ENCODE results near the gene NRIP1.

Gene NRIP1

DNA sequence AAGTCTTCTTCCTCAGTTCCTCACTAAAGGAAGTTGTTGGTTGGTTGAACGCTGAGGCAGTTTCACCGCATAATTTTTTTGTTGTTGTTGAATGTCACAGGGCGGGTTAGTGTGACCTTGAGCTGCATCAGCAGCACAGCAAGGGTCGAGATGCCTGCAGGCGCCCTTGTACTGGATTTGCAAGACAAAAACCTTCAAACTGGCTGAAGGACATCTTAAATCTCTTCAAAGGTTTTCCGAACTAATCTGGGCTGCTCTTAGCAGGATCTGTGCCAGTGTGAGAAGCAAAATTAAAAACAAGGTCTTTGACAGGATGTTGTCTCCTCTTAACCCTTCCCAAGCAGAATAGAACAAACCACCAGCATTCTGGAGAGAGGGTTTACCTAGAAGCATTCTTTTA, 59.4 kb downstream of the NRIP1 start:
- no peak for DNase-seq

DNA sequence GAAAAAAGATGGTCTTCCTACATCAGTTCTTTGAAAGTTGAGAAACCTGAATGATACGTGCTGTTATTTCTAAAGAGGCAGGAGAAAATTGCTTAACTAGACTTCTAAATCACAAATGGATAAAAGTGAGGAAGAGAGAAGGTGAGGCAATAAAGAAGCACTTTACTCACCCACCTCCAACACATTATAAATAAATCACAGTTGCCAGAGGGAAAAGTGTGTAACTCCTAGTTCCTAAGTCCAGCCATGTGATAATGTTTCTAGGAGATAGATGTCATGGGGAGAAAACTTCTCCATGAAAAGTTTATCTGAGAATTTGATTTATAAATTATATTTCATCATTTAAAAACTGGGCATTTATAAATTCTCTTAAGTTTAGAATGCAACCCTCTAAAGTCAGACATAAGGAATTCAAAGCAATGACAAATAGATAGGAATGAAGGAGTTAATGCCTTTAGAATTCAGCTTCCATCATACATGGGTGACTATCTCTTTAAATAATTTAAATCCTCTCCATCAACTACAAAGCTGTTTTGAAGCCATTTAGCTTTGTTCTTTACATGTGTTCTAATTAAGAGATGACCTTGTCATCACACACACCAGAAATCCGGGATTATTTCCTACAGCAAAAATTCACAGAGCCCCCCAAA, 60.0 kb downstream of the NRIP1 start:
- DNase-seq, result no peak

DNA sequence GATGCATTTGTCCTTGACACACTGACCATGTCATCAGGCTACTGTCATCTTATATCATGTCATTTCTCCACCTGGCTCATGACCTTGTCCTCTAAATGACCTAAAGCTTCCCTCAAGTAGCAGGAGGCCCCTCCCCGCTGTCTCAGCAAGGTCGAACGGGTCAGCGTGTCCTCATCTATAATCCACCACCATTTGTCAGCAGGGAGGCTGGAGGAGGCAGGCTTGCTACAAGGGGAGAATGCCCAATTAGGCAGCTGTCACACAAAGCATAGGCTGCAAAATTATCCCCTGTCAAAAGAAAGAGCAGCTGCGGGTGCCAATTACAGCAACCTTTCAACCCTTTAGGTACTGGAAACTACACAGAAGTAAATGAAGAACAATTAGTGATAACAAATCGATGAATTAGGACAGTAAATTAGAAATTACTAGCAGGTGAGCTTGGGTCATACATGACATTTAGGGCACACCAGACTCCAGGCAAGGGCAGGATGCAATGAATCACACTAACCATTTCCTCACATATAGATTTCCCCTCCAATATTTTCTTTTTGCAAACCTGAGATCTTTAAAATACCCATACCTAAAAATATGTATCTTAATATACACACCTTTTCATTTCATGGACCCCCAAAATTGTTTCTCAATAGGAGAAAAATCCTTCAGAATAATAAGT, 61.2 kb downstream of the NRIP1 start:
- DNase-seq, result no peak

DNA sequence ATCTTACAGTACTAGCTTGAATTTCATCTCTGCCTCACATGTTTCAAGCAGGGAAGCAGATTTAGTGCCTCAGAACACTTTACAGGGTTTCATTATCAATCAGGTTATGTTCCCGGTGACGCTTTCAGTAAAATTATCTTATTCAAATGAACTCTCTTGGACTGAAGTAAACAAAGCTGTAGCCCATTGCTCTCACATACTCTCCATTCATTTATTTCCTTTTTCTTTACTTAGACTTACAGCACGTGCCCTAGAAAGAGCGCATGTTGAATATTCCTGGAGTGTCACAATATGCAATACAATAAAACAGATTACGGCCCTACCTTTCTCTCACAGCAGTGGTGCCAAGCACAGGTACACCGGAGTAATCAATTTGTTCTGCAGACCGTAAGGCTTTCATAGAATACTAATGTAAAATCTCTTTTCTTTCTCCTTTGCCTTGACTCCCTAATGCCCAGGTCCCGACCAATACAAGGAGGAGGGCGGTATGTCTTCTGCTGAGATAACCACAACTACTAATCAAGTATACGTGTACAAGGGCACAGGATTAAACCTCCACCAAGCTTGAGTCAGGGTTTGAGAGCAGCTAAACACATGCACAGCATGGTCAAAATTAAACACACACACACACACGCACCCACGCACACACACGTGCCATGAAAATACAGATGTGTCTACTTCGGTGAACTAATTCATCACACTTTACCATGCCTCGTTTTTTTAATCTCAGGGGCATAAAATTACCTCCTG, 62.8 kb downstream of the NRIP1 start:
- no peak for DNase-seq

DNA sequence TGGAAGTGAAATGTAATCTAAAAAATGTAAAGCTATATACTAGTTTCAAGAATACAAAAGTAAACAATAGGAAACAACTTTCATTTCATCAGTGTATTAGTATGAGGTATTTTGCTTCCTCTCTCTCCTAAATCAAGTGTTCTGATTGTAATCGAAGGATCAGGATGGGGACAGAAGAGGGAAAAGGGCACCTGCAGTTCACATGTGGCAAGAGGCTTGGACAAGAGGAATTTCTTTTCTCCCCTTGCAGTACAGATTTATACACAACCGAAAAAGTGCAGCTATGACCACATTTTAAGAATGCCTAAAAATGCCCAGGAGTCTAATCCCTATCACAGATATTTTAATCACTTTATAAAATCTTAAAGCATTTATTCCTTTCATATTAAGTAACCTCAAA, 63.7 kb downstream of the NRIP1 start:
- no peak for DNase-seq

DNA sequence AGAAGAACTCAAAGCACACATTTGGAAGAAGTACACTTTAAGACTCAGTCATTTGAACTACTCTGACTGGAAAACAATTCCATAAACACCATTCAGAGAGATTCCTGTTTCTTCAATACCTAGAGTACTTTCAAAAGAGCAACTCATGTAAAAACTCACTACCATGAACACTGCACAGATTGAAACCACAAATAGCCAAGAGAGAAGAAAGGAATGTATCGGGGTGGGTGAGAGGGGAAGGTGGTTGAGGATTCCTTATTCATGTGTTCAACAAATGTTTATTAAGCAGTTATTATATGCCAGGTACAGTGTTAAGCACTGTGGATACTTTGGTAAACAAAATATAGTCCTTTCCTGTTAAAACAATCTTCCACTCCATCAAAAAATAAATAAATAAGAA, 64.7 kb downstream of the NRIP1 start:
- DNase-seq, result no peak

DNA sequence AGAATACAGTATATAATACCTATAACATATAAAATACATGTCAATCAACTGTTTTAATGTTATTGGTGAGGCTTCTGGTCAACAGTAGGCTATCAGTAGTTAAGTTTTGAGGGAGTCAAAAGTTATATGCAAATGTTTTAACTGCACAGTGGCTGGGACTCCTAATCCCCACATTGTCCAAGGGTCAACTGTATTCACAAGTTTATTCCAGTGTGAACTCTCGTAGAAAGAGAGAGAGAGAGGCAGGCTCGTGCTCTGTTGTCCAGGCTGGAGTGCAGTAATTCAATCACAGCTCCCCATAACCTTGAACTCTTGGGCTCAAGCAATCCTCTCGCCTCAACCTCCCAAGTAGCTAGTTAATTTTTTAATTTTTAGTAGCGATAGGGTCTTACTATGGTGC, 66.0 kb downstream of the NRIP1 start:
- no peak for DNase-seq

DNA sequence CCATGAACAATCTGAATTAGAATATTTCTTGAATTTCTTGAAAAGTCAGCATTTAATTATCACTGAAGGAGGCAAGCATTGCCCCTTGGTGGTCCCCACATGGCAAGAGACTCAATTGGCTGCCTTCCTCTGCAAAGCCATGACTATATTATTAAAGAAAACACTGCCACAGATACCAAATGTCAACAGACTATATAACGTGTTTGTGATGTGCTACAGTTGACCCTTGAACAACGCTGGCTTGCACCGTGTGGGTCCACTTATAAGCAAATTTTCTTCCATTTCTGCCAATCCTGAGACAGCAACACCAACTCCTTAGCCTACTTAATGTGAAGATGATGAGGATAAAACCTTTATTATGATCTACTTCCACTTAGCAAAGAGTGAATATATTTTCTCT, 66.5 kb downstream of the NRIP1 start:
- no peak for DNase-seq

DNA sequence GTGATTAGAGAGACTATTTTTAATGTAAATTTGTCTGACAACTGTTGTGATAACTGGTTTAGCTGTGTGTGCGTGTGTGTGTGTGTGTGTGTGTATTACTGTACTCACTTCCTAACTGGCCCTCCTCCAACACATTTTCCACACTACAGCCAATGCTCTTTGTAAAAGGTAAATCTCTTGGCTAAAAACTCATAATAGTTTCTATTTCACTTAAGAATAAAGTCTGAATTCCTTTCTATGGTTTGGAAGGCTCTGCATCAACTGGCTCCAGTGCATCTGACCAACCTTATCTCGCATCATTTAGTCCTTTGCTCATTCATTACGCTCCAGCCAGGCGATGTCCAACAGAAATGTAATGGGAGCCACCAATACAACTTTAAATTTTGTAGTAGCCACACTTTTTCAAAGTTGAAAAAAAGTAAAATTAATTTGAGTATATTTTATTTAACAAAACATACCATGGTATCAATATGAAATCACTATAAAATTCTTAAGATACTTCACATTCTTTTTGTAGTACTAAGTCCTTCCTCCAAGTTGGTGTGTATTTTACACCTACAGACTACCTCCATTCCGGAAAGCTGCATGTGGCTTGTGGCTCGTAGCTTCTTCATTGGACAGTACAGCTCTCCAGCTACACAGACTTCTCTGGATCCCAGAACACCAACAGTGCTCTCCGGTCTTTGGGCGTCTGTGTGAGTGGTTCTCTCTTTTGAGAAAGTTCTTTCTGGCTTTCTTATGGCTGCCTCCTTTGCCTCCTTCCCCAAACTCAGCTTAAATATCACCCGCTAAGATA, 68.9 kb downstream of the NRIP1 start:
- no peak for DNase-seq

DNA sequence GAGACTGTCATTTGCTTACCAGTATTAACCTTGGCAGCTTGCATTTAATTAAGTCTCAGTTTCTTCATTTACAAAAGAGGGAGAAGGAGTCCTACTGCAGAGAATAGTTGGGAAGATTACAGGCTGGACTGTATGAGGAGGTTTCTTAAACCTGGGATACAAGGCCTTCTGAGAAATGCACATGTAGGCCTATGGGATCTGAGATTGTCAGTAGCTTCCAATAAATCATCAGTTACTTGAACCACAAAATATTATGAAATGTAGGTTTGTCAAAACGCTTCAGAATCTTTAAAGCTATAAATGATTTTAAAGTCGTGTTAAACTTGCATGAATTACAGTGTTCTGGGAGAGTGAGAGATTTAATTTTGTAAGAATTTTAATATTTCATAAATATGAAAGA, 69.6 kb downstream of the NRIP1 start:
- no peak for DNase-seq

DNA sequence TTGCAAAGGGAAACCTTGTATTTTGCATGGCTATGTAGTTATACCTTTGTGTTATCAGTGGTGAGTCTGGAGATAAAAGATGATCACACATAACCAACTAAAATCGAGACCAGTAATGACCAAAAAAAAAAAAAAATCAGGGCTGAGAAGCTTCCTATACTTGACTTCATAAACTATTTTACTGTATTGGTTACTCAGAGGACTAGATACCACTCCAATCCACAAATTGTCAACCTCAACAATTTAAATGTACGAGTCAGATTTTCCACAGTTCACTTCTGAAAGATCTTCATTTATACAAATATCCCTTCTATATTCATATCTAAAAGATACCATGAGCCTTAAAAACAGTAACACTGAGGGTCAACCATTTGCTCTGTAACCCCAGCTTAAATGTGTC, 71.7 kb downstream of the NRIP1 start:
- no peak for DNase-seq

DNA sequence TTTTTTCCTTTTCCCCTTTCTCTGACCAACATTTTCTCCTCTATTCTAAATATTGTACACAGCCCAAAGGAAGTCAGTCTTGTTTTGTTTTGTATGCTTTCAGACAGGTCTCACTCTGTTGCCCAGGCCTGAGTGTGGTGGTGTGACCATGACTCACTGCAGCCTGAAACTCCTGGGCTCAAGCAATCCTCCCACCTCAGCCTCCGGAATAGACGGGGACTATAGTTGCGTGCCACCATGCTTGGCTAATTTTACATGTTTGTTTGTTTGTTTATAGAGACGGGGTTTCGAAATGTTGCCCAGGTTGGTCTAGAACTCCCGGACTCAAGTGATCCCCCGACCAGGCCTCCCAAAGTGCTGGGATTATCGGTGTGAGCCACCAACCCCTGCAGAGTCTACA, 72.8 kb downstream of the NRIP1 start:
- no peak for DNase-seq

DNA sequence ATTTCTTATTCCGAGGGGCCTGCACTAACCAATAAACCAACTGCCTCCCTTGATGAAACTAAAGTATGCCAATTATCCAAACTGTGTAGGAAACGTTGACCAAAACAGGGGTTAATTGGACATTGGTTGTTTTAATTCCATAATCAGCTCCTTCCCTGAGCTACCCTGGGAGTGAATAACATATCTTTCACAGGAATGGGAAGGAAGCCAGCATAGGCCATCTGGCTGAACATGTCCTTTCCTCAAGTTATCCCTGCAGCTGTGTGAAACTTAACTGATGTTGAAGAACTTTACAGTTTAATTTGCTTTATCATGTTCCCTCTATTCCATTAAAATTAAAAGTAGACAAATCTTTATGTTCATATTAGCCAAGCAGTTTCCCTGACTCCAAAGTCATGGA, 75.4 kb downstream of the NRIP1 start:
- DNase-seq, result no peak

DNA sequence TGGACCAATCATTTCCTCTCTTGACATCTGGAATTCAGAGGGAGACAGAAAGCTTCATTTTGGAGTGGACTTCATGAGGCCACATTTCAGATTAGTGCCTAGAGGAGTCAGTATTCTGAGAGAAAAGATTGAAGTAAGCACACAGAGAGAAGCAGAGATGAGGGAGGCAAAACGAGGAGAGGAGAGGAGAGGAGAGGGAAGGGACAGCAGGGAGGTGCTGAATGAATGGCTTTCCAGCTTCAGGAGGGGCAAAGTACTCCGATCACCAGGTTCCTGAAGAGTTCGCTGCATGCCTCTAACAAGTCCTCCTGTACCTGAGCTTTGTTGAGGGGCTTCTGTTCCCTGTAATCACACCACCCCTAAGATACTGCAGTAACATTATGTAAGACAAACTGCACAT, 76.0 kb downstream of the NRIP1 start:
- DNase-seq, result no peak

DNA sequence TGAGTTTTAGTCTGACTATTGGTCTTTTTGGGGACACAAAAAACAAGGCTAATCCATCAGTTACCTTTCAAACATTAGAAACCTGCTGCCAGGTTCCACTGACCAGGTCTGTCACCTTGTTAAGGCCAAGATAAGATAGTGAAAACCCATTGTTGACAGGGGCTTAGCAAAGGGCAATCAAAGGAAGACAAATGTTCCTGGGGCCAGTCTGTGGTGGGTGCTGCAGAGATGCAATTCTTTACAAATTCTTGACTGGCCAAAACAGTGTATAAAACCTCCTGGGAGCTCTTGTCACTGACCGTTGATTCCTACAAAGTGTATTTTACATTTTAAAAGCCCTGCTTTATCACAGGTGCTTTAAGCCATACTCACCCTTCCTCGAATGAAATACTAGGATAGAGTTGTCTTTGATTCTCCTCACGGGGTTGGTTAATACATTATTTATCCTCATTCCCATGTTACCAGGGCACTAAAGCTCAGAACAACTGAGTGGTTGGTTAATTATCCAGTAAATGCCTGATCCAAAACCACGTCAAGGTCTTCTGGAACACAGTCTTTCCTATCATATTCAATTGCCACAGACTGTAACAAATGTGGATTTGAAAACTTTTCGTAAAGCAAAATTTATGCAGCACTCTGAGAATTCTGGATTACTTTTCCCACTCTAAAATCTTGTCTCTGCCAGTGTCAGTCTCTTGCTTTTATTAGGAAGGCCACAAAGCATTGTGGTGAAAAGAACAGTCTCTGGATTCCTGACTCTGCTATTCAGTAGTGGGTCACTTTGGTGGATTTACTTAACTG, 77.2 kb downstream of the NRIP1 start:
- no peak for DNase-seq

DNA sequence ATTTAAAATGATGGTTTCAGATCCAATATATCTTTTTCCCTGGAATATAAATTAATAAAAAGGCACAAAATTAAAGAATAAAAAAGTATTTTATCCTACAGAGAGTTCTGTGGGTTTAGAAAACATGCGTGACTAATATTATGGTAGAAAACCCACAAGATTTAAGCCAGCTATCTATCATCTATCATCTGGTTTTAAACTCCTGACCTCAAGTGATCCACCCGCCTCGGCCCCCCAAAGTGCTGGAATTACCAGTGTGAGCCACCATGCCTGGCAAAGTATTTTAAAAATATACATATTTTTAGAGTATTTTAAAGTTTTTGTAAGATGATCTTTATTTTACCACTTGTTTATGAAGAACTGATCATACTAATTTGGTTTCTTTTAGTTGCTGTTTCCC, 79.5 kb downstream of the NRIP1 start:
- no peak for DNase-seq

DNA sequence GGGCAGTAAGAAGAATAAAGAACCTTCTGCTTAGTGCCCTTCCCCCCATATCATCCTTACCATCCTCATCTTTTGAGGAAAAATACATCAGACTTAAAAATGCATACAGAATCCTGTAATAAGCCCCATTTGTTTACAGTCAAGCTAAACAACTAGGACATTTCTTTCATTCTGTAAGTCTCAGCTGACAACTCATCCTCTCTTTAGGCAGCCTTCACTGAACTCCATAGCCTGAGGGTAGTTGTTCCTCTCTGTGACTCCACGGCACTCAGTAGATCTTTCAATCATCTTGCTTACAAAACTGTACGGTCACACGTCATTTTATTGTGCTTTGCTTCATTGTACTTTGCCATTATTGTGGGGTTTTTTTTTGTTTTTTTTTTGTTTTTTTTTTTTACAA, 82.5 kb downstream of the NRIP1 start:
- no peak for DNase-seq

DNA sequence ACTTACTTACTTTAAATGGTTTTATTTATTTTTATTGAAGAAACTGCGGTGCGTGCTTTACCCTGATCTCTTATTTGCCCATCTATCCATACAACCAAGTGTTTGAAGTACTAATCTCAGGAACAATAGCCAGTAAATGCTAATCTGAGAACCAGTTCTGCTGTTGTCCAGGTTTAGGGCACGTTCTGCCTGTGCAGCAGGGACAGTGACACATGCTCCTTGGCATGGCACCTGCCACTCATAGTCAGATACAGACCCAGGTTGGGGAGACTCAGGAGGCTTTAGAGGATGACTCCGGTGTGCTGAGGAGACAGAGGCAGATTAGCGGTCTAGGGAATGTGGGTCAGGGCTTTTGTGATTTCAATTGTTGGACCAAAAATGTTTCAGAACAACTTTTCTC, 83.6 kb downstream of the NRIP1 start:
- DNase-seq, result no peak

DNA sequence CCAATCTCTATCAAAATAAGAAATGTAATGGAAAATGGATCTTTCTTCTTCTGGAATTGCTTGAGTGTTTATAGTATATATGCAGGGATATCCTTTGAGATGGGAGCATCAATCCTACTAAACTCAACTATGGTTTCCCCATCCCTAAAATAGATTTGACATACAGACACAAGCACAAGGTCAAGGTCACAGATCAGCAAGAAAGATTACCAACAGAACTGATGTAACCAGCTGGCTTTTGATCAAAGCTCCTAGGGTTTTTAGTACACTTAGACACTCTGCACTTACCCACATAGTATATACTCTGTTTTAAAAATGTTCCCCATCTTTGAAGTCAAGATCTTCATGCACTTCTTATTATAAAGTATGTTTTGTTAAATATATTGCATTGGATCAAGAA, 85.5 kb downstream of the NRIP1 start:
- DNase-seq, result no peak

DNA sequence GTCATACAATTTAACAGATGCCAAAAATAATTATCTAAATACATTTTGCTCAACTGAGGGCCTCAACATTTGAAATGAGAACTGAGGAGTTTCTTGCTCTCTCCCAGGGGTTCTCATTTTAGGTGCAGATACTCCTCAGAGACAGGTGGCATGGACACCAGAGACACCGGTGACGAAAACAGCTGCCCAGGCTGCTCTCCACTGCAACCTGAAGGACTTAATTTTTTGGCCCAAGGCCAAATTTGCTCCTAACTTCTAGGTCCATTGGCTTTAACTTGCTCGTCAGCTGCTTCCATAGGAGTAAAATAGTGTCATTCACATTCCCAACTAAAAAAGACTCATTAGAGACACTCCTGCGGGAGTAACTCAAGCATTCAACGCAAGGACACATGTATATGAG, 87.0 kb downstream of the NRIP1 start:
- no peak for DNase-seq

DNA sequence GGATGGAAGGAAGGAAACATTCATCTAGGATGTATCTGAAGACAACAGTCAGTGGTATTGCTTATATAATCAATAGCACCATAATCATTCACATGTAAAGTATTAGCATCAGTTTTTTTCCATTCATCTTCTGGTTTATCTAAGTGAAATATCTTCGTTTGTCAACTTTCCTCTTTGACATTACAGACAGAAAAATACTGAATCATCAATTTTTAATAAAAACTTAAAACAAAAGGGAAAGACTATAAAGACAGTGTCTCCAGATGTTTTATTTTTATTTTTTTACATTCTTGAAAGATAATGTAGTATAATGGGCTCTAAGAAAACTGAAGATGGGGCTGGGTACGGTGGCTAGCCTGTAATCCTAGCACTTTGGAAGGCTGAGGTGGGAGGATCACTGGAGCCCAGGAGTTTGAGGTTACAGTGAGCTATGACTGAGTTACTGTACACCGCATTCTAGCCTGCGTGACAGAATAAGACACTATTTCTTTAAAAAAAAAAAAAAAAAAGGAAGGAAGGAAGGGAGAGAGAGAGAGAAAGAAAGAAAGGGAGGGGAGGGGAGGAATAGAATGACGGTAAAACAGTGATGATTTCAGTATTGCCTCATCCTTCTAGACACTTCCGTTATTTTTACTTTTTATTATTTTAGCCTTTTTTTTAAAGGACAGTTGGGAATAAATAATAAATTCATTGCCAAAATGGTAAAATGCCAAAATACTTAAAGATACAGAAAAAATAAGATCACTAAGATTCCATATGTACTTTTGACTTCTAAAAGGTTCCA, 89.5 kb downstream of the NRIP1 start:
- no peak for DNase-seq

DNA sequence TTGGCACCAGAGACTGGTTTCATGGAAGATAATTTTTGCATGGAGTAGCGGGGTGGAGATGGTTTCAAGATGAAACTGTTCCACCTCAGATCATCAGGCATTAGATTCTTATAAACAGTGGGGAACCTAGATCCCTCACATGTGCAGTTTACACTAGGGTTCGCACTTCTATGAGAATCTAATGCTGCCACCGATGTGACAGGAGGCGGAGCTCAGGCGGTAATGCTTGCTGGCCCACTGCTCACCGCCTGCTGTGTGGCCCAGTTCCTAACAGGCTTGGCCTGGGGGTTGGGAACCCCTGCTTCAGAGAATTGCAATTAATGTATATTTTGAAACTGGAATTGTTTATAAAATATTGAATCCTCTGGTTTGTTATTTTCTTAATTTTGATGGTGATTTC, 92.1 kb downstream of the NRIP1 start:
- DNase-seq, result no peak
